ENCODE results near the gene ZDHHC3. TPM values are rescaled to one million over a fixed set of nuclear protein-coding genes. Genes with fewer than 3 reads are reported as not detected.

The ZDHHC3 gene
- total and polyA plus RNA-seq, 2 experiments from 2014 or later, result 60.3 to 62.0 TPM

DNA sequence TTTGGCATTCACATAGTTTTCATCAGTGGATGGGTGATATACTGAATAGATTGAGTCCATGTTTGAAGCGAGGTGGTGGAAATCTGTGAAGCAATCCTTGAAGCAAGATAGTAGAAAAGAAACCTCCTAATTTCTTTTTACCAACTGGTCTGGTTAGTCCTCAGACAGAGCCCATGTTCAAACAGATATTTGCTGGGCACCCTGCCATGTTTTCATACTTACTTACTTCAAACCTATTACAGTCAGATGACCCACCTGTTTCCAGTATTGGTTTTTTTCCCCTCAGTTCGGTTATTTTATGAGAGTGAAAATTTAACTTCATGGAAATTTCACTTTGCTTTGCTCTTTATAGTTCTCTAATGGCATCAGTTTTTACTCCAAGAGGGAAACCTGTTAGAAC, 23.8 kb upstream of the ZDHHC3 start:
- Histone ChIP-seq H4K20me1 (ENCODE audit: insufficient read depth, poor library complexity, severe bottlenecking) (no peaks in the 10 kb centered on the region), H3K79me2 (peaks cover 4% of the 10 kb centered on the region), H3K9me3 (ENCODE audit: low read depth) (peaks cover 2% of the 10 kb centered on the region), H3K27me3 (no peaks in the 10 kb centered on the region), H3K4me2 (no peak overlapping the region), H3K9me2 (replicated peaks; ENCODE audit: insufficient read depth) (no peaks in the 10 kb centered on the region), H3K27ac (no peak overlapping the region), H2AFZ (no peak overlapping the region), H3K4me3 (no peak overlapping the region), H3K4me1 (ENCODE audit: insufficient read depth) (peaks cover 23% of the 10 kb centered on the region), H3K36me3 (replicated peaks; ENCODE audit: insufficient read depth, low read depth) (peaks cover 2% of the 10 kb centered on the region)
- no peak for DNase-seq (ENCODE audit: low spot score)
- TF ChIP-seq EZH2phosphoT487 (IDR thresholded peaks at IDR 0.05; ENCODE audit: low read depth, severe bottlenecking, unreplicated experiment) (no peak), EZH2 (IDR thresholded peaks at IDR 0.05; ENCODE audit: borderline replicate concordance) (no peak)
- TF ChIP-seq, protein P1, sequence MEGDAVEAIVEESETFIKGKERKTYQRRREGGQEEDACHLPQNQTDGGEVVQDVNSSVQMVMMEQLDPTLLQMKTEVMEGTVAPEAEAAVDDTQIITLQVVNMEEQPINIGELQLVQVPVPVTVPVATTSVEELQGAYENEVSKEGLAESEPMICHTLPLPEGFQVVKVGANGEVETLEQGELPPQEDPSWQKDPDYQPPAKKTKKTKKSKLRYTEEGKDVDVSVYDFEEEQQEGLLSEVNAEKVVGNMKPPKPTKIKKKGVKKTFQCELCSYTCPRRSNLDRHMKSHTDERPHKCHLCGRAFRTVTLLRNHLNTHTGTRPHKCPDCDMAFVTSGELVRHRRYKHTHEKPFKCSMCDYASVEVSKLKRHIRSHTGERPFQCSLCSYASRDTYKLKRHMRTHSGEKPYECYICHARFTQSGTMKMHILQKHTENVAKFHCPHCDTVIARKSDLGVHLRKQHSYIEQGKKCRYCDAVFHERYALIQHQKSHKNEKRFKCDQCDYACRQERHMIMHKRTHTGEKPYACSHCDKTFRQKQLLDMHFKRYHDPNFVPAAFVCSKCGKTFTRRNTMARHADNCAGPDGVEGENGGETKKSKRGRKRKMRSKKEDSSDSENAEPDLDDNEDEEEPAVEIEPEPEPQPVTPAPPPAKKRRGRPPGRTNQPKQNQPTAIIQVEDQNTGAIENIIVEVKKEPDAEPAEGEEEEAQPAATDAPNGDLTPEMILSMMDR (IDR thresholded peaks at IDR 0.05; ENCODE audit: poor library complexity), result no peak
- WGBS (ENCODE audit: low lambda C conversion rate, missing lambda C conversion rate), result 77% methylated on average over 2 of the region's 2 CpGs

DNA sequence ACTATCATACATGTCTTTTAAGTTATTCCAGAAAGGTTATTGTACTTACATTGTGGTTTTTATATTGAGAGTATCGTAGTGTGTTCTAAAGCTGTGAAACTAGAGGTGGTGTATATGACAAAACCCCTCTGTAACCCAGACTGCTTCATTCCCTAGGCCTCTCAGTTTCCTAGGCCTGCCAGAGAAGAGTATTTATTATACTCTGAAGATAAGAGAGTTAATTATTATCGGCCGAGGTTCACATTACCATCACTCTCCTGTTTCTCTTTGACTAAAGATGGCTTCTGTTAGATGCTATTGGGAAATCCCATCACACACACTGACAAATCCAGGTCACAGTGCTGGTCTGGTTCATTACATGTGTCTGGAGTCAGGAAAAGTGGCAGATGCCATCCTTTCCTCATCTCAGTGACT, 20.6 kb upstream of the ZDHHC3 start:
- Histone ChIP-seq H3K27me3 (no peaks in the 10 kb centered on the region), H4K20me1 (ENCODE audit: insufficient read depth, poor library complexity, severe bottlenecking) (no peaks in the 10 kb centered on the region), H3K4me2 (peak overlapping the region; percentile 35), H3K27ac (peak overlapping the region; percentile 78), H3K9me3 (ENCODE audit: low read depth) (no peaks in the 10 kb centered on the region), H3K79me2 (peaks cover 8% of the 10 kb centered on the region), H3K4me1 (ENCODE audit: insufficient read depth) (peaks cover 38% of the 10 kb centered on the region), H3K4me3 (no peak overlapping the region), H3K9me2 (replicated peaks; ENCODE audit: insufficient read depth) (no peaks in the 10 kb centered on the region), H3K36me3 (replicated peaks; ENCODE audit: insufficient read depth, low read depth) (no peaks in the 10 kb centered on the region), H2AFZ (no peak overlapping the region)
- TF ChIP-seq EZH2phosphoT487 (IDR thresholded peaks at IDR 0.05; ENCODE audit: low read depth, severe bottlenecking, unreplicated experiment) (no peak), EZH2 (IDR thresholded peaks at IDR 0.05; ENCODE audit: borderline replicate concordance) (no peak)
- TF ChIP-seq, protein P1 (IDR thresholded peaks at IDR 0.05; ENCODE audit: poor library complexity), result no peak
- 46% methylated on average over 3 of the region's 3 CpGs for WGBS (ENCODE audit: low lambda C conversion rate, missing lambda C conversion rate)
- peak; percentile 67 for DNase-seq (ENCODE audit: low spot score)

DNA sequence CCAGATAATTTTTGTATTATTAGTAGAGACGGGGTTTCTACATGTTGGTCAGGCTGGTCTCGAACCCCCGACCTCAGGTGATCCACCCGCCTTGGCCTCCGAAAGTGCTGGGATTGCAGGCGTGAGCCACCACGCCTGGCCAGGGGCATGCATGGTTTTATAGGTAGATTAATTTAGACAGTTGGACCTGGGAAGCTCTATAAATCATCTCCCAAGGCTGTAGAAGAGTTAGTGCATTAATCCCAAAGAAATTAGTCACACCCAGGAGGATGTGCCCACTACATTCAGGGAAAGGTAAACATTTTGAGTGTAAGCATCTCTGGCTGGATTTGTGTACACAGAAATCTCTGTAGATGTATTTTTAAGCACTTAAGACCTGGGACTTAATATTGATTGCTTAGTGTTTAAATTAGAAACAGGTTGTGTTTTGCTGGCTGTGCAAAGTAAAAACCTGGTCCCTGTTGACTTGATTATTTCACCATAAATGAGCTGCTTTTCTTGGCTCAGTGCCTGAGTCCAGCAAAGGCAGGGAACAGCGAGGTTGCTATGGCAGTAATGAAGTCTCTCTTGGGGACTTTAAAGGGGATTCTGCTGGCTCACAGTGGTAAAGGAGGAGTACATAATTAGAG, 19.3 kb upstream of the ZDHHC3 start:
- DNase-seq (ENCODE audit: low spot score), result peak; percentile 53
- H3K79me2 ChIP-seq, result peaks cover 8% of the 10 kb centered on the region
- H3K4me2 ChIP-seq, result peak overlapping the region; percentile 10
- H3K9me3 ChIP-seq (ENCODE audit: low read depth), result no peaks in the 10 kb centered on the region
- no peak for TF ChIP-seq EZH2phosphoT487 (IDR thresholded peaks at IDR 0.05; ENCODE audit: low read depth, severe bottlenecking, unreplicated experiment)
- H3K9me2 ChIP-seq (replicated peaks; ENCODE audit: insufficient read depth), result no peaks in the 10 kb centered on the region
- no peak overlapping the region for H2AFZ ChIP-seq
- no peaks in the 10 kb centered on the region for H3K36me3 ChIP-seq (replicated peaks; ENCODE audit: insufficient read depth, low read depth)
- no peaks in the 10 kb centered on the region for H4K20me1 ChIP-seq (ENCODE audit: insufficient read depth, poor library complexity, severe bottlenecking)
- 72% methylated on average over 8 of the region's 8 CpGs for WGBS (ENCODE audit: low lambda C conversion rate, missing lambda C conversion rate)
- no peaks in the 10 kb centered on the region for H3K27me3 ChIP-seq
- no peak overlapping the region for H3K4me3 ChIP-seq
- H3K4me1 ChIP-seq (ENCODE audit: insufficient read depth), result peaks cover 38% of the 10 kb centered on the region
- H3K27ac ChIP-seq, result peak overlapping the region; percentile 78

DNA sequence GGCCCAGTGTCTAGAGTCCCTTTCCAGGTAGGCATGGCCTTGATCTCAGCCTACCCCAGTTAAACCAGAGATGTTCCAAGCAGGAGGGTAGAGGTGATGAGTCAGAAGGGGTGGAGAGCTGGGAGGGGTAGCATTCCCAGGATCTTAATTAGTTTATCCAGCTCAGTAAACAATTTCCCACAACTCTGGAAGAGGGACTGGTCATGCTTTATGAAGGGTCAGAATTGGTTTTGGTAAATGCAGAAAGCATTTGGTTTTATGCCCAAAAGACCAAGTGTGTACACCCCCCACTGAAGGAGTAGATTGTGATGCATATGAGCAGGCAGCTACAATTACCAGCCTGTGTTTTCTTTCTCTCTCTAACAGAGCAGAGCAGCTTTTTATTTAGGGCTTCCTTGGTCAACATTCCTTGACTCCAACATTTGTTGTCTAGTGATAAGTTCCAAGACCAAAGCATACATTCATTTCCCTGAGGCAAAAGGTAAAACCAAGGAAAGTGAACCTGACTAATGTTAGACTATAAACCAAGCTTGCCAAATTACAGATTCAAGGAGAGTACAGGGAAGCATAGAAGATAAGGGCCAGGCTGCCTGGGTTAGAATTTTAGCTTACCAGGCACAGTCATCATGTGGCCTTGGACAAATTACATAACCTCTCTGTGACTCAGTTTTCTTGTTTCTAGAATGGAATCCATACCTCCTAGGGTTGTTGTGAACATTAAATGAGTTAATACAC, 17.7 kb upstream of the ZDHHC3 start:
- H3K36me3 ChIP-seq (replicated peaks; ENCODE audit: insufficient read depth, low read depth), result no peaks in the 10 kb centered on the region

More for the DNA sequence above, 17.7 kb upstream of the ZDHHC3 start:
- Histone ChIP-seq H2AFZ (no peak overlapping the region), H3K79me2 (peaks cover 16% of the 10 kb centered on the region), H3K9me2 (replicated peaks; ENCODE audit: insufficient read depth) (no peaks in the 10 kb centered on the region), H4K20me1 (ENCODE audit: insufficient read depth, poor library complexity, severe bottlenecking) (no peaks in the 10 kb centered on the region), H3K4me3 (no peak overlapping the region), H3K27me3 (no peaks in the 10 kb centered on the region), H3K9me3 (ENCODE audit: low read depth) (no peaks in the 10 kb centered on the region), H3K4me2 (no peak overlapping the region), H3K4me1 (ENCODE audit: insufficient read depth) (peaks cover 38% of the 10 kb centered on the region), H3K27ac (peak overlapping the region; percentile 78)
- TF ChIP-seq EZH2phosphoT487 (IDR thresholded peaks at IDR 0.05; ENCODE audit: low read depth, severe bottlenecking, unreplicated experiment) (no peak), EZH2 (IDR thresholded peaks at IDR 0.05; ENCODE audit: borderline replicate concordance) (no peak)
- TF ChIP-seq, protein P1 (IDR thresholded peaks at IDR 0.05; ENCODE audit: poor library complexity), result no peak
- DNase-seq (ENCODE audit: low spot score), result peak; percentile 15

All from hepatocyte (in vitro differentiated cells).